Stimulated activated CD4-positive, alpha-beta T cell treated with anti-CD3 and anti-CD28 coated beads, Interleukin-2, amount 100 ng/mL, for 4 hours (primary cell): ENCODE data around the gene TGM3.

ENCODE experiments used
- DNase-seq: peaks from one replicate; pipeline ENCODE4 v3.0.0-alpha.2; 2020; ENCODE audit warnings: low read depth

Gene TGM3

GRCh38 chr20:2307136-2307535 is 11.3 kb downstream of the TGM3 start:
- DNase-seq: no peak

GRCh38 chr20:2311329-2311728 is 15.5 kb downstream of the TGM3 start:
- no peak for DNase-seq

DNA sequence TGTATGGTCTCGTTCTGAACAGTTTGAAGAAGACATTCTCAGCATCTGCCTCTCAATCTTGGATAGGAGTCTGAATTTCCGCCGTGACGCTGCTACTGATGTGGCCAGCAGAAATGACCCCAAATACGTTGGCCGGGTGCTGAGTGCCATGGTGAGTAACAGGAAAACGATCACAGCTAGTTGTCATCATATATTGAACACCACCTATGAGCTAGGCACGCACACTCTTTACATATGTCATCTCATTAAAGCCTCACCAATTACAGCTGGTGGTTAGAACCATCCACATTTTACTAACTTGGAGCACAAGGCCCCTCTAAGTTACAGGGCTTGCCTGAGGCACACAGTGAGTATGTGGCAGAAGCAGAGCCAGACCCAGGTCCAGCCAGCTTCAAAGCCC is 17.1 kb downstream of the TGM3 start:
- DNase-seq: no peak

- DNase-seq: no peak
Observed at GRCh38 chr20:2313316-2313715, 17.5 kb downstream of the TGM3 start.

GRCh38 chr20:2314759-2315439 is 19.1 kb downstream of the TGM3 start:
- DNase-seq: no peak

- no peak for DNase-seq
Observed at GRCh38 chr20:2315440-2315778, 19.6 kb downstream of the TGM3 start.

DNA sequence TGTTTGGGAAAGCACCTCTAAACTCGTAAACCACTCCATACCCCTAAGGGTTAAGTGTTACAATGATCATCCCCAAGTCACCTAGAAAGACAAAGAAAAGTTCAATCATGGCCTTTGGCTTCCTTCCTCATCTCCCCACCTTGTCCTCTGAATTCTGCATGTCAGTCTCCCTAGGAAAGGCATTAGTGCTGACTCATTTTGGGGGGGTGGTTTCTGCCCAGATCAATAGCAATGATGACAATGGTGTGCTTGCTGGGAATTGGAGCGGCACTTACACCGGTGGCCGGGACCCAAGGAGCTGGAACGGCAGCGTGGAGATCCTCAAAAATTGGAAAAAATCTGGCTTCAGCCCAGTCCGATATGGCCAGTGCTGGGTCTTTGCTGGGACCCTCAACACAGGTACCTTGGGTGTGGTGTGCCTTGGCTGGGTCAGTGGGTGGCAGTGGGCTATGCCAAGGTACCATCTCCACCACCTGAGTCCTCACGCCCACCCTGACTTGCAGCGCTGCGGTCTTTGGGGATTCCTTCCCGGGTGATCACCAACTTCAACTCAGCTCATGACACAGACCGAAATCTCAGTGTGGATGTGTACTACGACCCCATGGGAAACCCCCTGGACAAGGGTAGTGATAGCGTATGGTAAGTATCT is 21.2 kb downstream of the TGM3 start:
- DNase-seq: no peak

DNA sequence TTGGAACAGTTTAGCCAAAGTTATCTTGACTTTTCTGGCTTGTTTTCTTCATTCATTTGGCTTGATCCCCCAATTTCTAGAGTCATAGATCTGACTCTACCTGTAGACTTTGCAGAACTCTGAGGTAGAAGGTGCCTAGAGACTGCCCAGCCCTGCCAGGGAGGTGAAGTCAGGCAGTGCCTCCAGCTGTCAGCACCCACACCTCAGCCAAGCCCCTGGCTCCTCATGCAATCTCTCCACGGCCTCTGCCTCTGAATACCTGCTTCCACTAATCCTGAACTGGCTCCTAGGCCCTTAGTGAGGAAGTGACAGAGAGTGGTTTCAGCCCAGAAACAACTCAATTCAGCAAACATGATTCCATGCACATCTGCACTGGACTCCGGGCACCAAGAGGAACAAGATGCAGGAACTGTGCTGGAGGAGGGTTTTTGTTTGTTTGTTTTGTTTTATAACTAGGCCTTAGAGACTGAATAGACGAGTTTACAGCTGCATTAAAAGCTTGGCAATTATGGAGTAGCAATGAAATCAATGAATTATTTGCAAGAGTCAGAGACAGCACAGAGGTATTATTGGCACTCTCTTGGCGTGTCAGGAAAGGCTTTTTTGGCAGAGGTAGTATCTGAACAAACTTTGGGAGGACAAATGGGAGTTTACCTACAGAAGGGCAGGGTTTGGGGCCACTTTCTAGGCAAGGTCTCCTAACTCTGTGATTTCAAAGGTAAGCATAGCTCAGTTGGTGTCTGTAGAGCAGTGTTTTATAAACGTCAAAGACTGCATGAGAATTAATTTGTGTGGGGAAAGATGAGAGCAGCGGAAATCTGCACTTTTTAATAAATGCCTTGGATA is 25.2 kb downstream of the TGM3 start:
- DNase-seq: no peak

- DNase-seq: no peak
Observed at GRCh38 chr20:2323051-2323450, 27.2 kb downstream of the TGM3 start.

DNA sequence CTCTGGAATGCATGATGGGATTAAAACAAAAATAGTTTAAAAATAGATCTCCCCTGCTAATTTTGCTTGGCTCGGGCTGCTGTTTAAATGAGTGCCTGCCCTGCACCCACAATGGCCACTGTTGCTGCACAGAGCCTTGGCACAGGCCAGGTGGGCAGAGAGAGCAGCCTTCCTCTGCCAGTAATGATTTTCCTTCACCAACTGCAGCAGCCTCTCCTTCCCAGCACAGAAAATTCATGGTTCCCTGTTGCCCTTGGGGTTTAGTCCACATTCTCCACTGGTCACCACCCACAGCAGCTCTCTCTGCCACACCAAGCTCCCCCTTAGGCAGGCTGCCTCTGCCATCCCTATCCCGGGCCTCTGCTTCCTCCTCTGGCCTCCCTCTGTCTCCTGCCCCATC is 30.2 kb downstream of the TGM3 start:
- DNase-seq: no peak

- DNase-seq: no peak
Observed at GRCh38 chr20:2327620-2328555, 32.1 kb downstream of the TGM3 start.

DNA sequence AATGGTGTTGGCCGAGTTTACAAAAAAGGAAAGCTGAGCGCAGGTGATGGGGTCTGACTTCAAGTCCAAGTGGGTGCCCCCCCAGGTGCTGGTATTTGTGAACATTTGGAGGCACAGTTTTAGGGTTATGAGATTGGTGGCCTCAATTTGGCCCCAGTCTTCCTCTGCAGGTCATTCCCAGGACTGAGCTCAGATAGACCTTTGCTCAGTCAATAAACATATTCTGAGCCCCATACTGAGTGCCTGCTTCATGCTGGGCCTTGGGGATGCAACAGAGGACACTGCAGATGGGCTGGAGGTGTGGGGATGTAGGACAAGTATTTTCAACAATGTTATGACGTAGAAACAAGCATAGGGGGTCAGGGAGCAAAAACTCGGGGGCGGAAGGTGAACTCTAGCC is 33.5 kb downstream of the TGM3 start:
- no peak for DNase-seq

DNA sequence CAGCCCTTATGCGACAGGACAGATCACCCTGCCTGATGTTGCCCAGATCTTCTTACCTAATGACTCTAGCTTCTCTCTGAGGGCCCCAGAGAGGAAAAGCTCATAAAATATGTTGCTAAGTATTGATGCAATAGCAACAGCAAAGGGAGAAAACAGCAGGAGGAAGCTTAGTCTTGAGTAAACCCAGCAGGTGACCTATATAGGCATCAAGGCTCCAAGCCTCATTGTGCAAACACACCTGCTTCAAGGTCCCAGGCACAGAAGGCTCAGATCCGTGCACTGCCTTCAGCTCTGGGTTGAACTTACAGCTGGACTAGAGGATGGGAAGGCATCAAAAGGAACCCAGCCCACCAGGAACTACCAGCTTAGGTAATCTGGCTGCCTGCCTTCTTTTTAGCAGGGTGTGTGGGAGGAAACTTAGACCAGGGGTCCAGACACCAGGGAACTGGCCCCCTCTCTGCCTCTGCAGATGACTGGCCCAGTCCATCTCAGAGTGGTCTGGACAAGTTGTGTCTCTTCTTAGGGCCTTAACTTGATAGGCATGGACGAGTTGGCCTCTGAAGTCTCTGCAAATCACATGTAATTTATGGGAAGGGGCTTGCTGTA is 34.4 kb downstream of the TGM3 start:
- DNase-seq: no peak

- DNase-seq: no peak
Observed at GRCh38 chr20:2331106-2331505, 35.3 kb downstream of the TGM3 start.

DNA sequence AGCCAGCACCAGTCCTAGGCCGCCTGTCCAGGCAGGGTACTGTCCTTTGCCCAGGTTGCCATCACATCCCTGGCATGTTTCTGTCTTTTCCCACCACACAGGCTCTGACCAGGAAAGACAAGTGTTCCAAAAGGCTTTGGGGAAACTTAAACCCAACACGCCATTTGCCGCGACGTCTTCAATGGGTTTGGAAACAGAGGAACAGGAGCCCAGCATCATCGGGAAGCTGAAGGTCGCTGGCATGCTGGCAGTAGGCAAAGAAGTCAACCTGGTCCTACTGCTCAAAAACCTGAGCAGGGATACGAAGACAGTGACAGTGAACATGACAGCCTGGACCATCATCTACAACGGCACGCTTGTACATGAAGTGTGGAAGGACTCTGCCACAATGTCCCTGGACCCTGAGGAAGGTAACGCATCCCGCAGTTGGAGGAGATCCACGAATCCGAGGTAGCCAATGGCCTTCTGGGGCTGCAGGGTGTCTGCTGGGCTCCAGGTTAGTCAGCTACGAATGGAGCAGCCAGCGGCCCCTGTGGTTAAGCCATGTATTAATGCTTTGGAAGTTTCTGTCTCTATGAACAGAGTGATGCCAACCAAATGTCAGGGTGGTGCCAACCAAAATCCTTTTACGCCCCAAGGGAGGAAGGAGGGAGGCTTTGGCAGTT is 36.2 kb downstream of the TGM3 start:
- no peak for DNase-seq

- no peak for DNase-seq
Observed at GRCh38 chr20:2332711-2333110, 36.9 kb downstream of the TGM3 start.

- DNase-seq: no peak
Observed at GRCh38 chr20:2333821-2334220, 38.0 kb downstream of the TGM3 start.

DNA sequence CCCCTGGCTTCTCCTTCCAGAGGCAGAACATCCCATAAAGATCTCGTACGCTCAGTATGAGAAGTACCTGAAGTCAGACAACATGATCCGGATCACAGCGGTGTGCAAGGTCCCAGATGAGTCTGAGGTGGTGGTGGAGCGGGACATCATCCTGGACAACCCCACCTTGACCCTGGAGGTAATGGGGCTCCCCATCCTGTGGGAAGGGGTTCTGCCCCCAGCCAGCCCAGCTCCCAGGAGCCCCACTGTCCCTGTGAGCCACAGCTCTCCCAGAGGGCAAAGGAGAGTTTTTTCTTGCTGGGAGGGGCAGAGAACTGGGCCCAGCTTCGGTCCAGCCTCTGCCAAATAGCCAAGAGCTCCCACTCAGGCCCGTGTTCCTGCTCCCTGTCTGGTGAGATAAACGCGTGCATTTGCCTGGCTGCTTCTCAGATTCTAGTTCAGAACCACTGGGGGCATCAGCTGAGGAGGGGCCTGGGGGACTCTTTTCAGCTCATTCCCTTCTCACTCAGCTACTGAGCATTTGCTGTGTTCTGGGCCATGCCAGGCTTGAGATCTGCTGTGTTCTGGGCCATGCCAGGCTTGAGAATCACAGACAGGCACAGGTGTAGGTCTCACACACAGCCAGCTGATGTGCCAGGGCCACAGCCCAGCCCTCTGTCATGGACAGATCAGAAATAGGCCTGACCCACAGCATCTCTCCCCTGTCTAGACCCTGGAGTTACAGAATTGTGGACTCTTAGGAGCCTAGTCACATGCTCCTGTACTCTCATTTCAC is 39.5 kb downstream of the TGM3 start:
- DNase-seq: no peak

GRCh38 chr20:2336471-2336870 is 40.7 kb downstream of the TGM3 start:
- DNase-seq: no peak

DNA sequence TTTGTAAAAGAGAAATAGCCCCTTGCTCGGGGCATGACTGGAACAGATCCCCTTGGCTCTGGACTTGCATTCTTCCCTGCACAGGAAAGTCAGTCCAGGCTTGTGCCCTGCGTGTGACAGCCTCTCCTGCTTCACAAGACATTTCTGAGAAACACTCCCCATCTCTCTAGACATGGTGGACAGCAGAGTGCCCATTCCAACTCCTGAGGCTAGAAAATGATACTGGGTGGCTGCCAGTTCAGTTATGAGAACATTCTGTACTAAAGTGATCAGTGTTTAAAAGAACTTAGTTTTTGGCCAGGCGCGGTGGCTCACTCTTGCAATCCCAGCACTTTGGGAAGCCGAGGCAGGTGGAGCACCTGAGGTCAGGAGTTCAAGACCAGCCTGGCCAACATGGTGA is 41.3 kb downstream of the TGM3 start:
- DNase-seq: no peak
